SK-N-DZ (cell line): ENCODE results near the gene AZGP1.
"Not testable (repeated sequence)": the region's sequence is repeated elsewhere in the genome, so short reads cannot be mapped to it uniquely, and the experiment has no call there.

Experiments
- DNase-seq: peaks from one replicate; pipeline ENCODE4 v3.0.0-alpha.2; 2015; ENCODE audit warnings: low spot score

Gene AZGP1

GRCh38 chr7:99952649-99953048 is 23.2 kb downstream of the AZGP1 start:
- not testable (repeated sequence) for DNase-seq

GRCh38 chr7:99950819-99951218 is 25.0 kb downstream of the AZGP1 start:
- DNase-seq: not testable (repeated sequence)

GRCh38 chr7:99949645-99950228 is 26.1 kb downstream of the AZGP1 start:
- DNase-seq: no peak

- no peak for DNase-seq
These were observed 28.2 kb downstream of the AZGP1 start for GRCh38 chr7:99947608-99948007.

GRCh38 chr7:99944497-99945070 is 31.2 kb downstream of the AZGP1 start:
- DNase-seq: no peak

GRCh38 chr7:99943641-99944496 is 32.0 kb downstream of the AZGP1 start:
- no peak for DNase-seq

- no peak for DNase-seq
These were observed 37.5 kb downstream of the AZGP1 start for GRCh38 chr7:99938296-99938695.

GRCh38 chr7:99935009-99935408 is 40.8 kb downstream of the AZGP1 start:
- not testable (repeated sequence) for DNase-seq

GRCh38 chr7:99930376-99930775 is 45.5 kb downstream of the AZGP1 start:
- DNase-seq: no peak

- DNase-seq: no peak
These were observed 46.1 kb downstream of the AZGP1 start for GRCh38 chr7:99929730-99930053.

- DNase-seq: peak; percentile 84
These were observed 46.7 kb downstream of the AZGP1 start, which contains the start of gene GJC3 for GRCh38 chr7:99928994-99929729. Gene GJC3, minus strand, starts transcription at chr7:99929620. Its CDS starts 0 bp downstream, at chr7:99929620.

- DNase-seq: no peak
These were observed 47.6 kb downstream of the AZGP1 start for GRCh38 chr7:99928188-99928587.

GRCh38 chr7:99927536-99927935 is 48.3 kb downstream of the AZGP1 start:
- no peak for DNase-seq

- no peak for DNase-seq
These were observed 49.5 kb downstream of the AZGP1 start for GRCh38 chr7:99926321-99926720.

- no peak for DNase-seq
These were observed 52.6 kb downstream of the AZGP1 start for GRCh38 chr7:99923200-99923599.

GRCh38 chr7:99920149-99920548 is 55.7 kb downstream of the AZGP1 start:
- no peak for DNase-seq

- no peak for DNase-seq
These were observed 56.1 kb downstream of the AZGP1 start for GRCh38 chr7:99919814-99920112.

GRCh38 chr7:99918959-99919813 is 56.6 kb downstream of the AZGP1 start, which contains the start of gene TRIM4:
Gene TRIM4, minus strand, starts transcription at chr7:99919530. Its CDS starts 129 bp downstream, at chr7:99919401.
- DNase-seq: peak; percentile 88
